NCI-H774 (cell line): Measurements from ENCODE around the gene COL28A1.
"Not testable (repeated sequence)": the region's sequence is repeated elsewhere in the genome, so short reads cannot be mapped to it uniquely, and the experiment has no call there.

Source experiments
- DNase-seq: peaks from one replicate; lab custom pipeline; 2025; lab: John Stamatoyannopoulos, UW

The COL28A1 gene

DNA sequence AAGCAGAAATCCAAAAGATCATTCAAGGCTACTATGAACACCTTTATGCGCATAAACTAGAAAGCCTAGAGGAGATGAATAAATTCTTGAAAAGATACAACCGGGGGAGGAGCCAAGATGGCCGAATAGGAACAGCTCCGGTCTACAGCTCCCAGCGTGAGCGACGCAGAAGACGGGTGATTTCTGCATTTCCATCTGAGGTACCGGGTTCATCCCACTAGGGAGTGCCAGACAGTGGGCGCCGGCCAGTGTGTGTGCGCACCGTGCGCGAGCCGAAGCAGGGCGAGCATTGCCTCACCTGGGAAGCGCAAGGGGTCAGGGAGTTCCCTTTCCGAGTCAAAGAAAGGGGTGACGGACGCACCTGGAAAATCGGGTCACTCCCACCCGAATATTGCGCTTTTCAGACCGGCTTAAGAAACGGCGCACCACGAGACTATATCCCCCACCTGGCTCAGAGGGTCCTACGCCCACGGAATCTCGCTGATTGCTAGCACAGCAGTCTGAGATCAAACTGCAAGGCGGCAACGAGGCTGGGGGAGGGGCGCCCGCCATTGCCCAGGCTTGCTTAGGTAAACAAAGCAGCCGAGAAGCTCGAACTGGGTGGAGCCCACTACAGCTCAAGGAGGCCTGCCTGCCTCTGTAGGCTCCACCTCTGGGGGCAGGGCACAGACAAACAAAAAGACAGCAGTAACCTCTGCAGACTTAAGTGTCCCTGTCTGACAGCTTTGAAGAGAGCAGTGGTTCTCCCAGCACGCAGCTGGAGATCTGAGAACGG lies 70.5 kb downstream of the COL28A1 start:
- DNase-seq, result not testable (repeated sequence)

DNA sequence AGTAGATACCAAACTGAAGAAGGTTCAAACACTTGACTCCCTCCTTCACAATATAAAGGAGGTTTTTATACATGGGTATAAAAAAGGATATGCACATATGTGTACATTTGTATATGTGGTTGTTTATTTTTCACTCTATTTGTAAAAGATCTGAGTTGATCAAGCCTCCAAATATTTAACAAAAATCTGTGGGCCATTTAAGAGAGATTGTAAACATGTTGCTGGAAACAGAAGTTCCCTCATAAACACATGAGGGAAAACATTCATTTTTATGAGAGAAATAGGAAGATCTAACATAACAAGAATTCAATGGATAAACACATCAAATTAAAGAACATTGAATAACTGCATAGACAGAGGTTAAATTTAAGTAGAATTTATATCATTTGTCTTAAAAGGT lies 81.7 kb downstream of the COL28A1 start:
- DNase-seq, result no peak

DNA sequence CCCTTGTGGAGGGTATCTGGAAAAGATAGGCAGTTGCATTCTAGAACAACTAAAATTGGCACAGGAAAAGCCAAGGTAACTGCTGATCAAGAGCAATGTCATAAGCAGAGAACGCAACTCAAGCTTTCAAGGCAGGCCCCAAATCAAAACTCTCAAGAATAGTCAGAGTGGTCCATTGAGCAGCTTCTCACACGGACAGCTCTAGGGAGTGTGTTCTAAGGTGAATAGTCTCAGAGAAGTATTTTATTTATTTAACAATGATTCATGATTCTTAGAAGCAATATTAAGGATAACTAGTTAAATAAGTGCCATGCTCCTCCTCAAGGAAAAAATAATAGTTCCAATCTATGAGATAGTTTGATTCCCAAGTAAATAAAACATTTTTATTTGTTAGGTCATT lies 83.0 kb downstream of the COL28A1 start:
- DNase-seq, result no peak

- DNase-seq, result no peak
Observed at GRCh38 chr7:7452119-7452518, 83.6 kb downstream of the COL28A1 start.

- DNase-seq, result no peak
Observed at GRCh38 chr7:7449055-7449454, 86.6 kb downstream of the COL28A1 start.

- DNase-seq, result no peak
Observed at GRCh38 chr7:7446616-7447015, 89.1 kb downstream of the COL28A1 start.

DNA sequence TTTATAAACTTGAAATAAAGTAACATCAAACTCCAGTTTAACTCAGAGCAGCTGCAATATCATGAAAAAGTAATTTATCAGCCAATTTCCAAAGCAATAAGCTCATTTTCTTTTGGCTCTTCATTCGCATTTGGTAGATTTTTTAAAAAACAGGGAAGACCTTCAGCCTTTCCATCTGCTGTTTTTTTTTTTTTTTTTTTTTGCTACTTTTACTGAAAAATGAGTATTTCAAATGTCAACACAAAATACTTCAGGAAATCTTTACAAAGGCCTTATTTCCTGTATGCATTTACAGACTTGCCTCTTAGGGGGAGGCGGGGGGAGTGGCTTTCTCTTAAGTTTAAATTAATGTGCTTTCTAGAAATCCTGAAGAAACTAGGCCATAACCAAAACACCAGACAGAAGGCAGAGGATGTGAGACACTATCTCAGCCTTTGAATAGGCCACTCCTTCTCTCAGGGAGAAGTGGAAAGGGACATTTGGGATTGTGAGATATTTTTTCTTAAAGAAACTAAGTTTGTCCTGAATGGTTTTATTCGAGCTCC lies 91.8 kb downstream of the COL28A1 start:
- DNase-seq, result no peak

GRCh38 chr7:7439564-7439963 lies 96.1 kb downstream of the COL28A1 start:
- DNase-seq, result no peak

DNA sequence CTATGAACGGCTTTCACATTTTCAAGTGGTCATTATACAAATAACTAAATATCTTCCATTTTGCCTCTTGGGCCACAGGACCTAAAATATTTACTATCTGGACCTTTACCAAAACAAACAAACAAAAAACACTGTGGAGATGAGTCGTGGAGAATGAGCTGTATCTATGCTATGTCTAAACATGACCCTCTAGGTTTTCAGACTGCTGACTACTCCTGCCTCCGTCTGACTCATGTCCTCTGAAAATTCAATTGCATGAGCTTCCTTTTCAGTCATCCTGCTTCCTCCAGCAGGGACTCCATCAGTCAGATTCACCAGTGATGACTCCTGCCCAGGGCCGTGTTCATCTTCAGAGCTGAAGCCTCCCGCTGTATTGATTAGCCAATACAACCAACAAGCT lies 96.8 kb downstream of the COL28A1 start:
- DNase-seq, result peak; percentile 21

DNA sequence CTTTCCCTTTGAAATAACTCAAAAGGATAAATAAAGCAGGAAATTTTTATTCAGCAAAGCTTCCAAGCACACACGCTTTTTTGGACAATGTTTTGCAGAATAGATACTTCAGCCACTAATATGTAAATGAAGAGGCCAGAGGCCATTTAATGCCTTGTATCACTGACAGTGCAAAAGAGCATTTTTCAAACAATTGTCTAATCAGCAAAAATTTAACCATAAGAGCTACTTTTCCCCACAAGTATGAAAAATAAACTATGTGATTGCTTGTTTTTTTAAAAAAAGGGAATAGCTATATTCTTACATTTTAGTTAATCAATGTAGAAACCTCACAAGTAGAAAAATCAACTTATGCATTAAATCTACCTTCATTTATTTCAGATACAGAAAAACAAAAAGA lies 99.7 kb downstream of the COL28A1 start:
- no peak for DNase-seq

- DNase-seq, result no peak
Observed at GRCh38 chr7:7434329-7434728, 101.3 kb downstream of the COL28A1 start.

DNA sequence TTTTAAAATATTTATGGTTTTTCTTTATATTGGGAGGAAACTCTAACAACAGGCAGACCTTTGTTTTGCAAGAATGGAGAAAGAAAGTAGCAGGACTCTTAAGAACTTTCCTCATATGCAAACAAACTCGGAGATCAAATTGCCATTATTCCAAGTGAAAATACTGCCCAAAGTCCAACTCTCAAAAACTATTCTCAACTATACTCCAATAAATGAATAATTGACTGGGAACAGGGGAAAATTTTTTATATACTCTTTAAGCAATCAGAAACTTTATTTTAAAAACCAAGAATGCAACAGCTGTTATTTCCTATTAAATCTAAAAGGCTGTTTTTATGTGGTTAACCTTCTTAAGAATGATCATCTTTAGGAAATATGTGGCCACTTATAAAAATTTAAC lies 101.9 kb downstream of the COL28A1 start:
- DNase-seq, result no peak

DNA sequence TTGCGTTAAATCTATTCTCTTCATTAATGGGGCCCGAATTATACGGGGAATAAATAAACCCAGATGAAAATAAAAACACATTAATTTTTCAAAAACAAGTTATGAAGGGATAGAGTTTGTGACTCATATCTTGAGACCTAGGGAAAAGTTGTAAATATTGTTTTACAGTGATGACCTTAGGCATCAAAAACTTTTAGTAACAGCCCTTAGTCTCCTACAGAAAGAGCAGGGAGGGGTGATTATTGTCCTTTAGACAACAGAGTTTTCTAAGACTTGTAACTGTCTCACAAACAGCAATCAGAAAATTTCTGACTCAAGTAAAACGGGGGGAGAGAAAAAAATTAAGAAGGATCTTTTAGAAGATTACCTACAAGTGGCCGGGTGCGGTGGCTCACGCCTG lies 102.7 kb downstream of the COL28A1 start:
- DNase-seq, result no peak

DNA sequence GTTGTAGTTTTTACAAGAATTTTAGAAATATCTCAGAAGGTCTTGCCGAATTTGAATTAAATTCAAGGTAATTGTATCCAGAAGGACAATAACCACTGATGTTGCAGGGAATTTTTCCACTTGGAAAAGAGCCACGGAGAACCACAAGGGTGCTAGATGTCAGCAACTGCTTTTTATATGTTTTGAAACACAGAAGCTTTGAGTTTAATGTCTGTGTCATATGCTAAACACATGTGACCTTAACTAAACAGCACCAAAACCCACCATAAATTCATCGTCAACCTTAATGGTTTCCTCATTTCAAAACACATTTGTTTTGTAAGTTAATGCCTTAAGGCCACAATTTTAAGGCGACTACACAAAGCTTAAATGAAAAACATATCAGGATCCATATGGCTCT lies 106.9 kb downstream of the COL28A1 start:
- DNase-seq, result no peak

- DNase-seq, result no peak
Observed at GRCh38 chr7:7427363-7427762, 108.3 kb downstream of the COL28A1 start.

DNA sequence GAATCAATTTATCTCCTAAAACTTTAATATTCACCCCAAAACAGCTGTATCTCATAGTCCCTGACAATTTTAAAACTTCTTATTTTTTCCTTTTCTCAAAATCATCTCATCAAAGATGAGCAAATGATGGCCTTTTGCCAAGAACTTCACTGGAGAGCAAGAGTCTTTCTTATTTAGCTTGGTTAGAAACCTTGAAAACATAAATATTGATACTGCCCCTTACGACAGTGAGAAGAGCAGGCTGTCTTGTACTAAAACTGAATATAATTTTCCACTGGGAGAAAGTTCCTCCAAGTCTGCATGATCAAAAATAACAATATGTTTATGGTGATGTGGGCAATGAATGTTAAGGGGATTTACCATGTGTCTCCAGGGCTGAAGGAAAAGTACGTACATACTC lies 109.0 kb downstream of the COL28A1 start:
- DNase-seq, result no peak

DNA sequence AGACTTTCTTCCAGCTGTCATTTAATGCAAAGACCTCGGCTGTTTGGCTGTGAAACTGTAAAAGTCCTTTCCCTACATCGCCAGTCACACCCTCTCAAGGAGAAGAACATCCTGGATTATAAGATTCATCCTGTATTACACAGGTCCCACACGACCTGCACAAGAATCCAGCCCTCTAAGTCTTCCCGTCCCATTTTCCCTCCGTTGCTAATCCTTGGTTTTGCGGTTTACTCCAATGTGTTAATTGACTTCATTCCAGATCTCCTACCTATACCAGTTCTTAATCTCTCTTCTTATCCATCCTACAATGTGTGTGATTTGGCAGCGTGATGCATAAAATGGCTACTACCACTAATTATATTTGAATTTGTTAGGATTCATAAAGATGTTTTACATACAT lies 110.4 kb downstream of the COL28A1 start:
- DNase-seq, result no peak

DNA sequence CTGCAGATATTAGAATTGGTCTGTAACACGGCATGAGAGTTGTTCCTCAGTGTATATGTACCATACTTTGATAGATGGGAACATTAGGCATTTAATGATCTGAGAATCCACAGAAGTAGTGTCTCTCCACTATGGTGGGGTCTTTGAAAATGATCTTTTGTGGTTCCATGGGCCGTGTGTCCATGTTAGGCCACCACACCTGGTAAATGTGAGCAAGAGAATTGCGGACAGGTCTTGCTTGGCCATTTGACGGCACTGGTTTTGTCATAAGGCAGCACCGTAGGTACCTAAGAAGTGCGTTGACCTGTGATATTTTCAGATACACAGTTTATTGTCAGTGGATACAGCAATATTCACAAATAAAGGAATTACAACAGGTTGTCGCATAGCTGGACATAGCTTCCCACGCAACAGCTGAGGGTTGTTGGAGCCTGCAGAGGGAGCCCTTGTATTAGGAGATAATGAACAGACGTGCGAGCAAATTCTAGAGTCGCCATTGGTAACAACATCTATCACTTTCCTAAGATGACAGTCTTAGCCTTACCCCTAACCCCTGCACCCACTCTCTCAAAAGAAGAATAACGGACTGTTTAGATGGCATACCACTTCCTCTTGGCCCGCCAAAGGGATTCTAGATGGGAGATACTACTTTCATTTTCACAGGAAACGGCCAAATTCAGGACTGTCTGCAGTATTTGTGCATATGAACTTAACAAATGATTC lies 111.4 kb downstream of the COL28A1 start:
- peak; percentile 78 for DNase-seq

DNA sequence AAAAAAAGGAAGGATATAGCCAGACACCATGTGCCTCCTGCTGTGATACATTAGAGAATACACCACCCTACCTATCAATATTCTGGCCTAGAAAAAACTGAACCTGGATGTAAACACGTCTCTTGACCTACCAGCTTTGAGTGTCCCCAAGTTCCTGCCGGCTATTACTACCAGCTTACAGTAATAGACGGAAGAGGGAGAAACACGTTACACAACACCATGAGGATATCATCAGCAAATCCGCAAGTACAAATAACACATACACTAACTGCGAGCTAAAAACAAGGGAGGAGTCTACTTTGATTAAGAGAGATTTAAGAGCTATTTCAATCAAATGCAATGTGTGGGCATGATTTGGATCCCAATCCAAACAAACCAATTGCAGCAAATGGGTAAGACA lies 113.0 kb downstream of the COL28A1 start:
- DNase-seq, result no peak

DNA sequence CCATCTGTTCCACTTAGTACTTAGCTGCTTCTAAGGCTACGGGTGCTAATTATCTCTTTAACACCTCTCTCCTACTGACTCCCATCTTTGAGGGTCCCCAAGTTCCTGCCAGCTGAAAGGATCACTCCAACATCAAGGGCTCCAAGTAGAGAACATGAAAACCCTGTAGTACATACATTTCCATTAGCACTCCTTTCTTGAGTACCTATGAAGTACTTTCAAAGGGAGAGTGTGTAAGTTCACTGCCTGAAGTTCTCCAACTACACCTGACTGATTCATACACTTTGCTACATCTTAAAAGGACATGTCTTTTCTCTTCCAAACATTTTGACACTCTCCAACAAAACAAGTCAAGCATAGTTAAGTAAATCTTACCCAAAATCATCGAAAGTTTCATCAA lies 113.8 kb downstream of the COL28A1 start:
- DNase-seq, result no peak

- DNase-seq, result no peak
Observed at GRCh38 chr7:7418997-7419396, 116.7 kb downstream of the COL28A1 start.

- DNase-seq, result no peak
Observed at GRCh38 chr7:7417851-7418250, 117.8 kb downstream of the COL28A1 start.

GRCh38 chr7:7417414-7417813 lies 118.3 kb downstream of the COL28A1 start:
- no peak for DNase-seq
